Stomach (tissue), 4 donors: ENCODE data around the gene PRKN.

Experiments used
- EP300 ChIP-seq: sonication (generic); formaldehyde crosslinking; IDR thresholded peaks from one replicate; pipeline ENCODE4 v1.6.1; 2017; ENCODE audit warnings: antibody characterized with exemption
- POLR2A ChIP-seq, 4 donors: fragments of 450-650 bp; IDR thresholded peaks; one replicate each; pipeline ENCODE4 v1.6.1; 2016; ENCODE audit warnings: antibody characterized with exemption in 4 of 4, control low read depth in 2 of 4, mild to moderate bottlenecking in 1 of 4, moderate library complexity in 1 of 4
- TF ChIP-seq, protein P1 (sequence below), 7 experiments: fragments of 450-650 bp in 4 of 7; fragments of 200-600 bp in 3 of 7; sonication (generic) in 3 of 7; IDR thresholded peaks; one replicate each; pipeline ENCODE4 v1.5.1; 2016 to 2019; ENCODE audit warnings: antibody characterized with exemption in 7 of 7, control low read depth in 2 of 7, mild to moderate bottlenecking in 1 of 7

DNA sequence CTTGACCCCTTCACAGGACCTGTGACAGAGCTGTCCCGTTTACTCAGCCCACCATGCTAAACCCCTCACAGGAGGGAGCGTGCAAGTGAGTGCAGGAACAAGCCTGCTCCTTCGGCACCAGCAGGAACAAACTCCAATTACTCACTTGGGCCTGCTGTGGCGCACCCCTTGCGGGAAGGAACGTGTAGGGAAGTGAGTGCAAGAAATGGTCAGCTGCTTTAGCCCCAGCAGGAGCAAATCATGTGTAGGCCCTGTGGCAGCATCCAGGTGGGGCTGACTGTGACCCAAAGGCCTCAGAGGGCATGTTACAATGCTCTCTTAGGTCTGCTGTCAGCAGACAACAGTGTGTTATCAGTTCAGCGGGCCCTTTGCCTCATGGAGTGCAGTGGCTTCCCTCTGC lies 574.4 kb downstream of the PRKN start:
- no peak for TF ChIP-seq POLR2A (IDR thresholded peaks at IDR 0.05)
- TF ChIP-seq, protein P1, sequence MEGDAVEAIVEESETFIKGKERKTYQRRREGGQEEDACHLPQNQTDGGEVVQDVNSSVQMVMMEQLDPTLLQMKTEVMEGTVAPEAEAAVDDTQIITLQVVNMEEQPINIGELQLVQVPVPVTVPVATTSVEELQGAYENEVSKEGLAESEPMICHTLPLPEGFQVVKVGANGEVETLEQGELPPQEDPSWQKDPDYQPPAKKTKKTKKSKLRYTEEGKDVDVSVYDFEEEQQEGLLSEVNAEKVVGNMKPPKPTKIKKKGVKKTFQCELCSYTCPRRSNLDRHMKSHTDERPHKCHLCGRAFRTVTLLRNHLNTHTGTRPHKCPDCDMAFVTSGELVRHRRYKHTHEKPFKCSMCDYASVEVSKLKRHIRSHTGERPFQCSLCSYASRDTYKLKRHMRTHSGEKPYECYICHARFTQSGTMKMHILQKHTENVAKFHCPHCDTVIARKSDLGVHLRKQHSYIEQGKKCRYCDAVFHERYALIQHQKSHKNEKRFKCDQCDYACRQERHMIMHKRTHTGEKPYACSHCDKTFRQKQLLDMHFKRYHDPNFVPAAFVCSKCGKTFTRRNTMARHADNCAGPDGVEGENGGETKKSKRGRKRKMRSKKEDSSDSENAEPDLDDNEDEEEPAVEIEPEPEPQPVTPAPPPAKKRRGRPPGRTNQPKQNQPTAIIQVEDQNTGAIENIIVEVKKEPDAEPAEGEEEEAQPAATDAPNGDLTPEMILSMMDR (IDR thresholded peaks at IDR 0.05): no peak
- no peak for TF ChIP-seq EP300
